Sigmoid colon (tissue), 4 donors: ENCODE results near the gene LILRA6.
"Not testable (repeated sequence)": the region's sequence is repeated elsewhere in the genome, so short reads cannot be mapped to it uniquely, and the experiment has no call there.

Experiments
- EP300 ChIP-seq, 4 donors: sonication (generic); formaldehyde crosslinking; IDR thresholded peaks; one replicate each; pipeline ENCODE4 v1.6.1; 2017; ENCODE audit warnings: antibody characterized with exemption in 4 of 4
- POLR2AphosphoS5 ChIP-seq, 4 donors: sonication (generic); formaldehyde crosslinking; IDR thresholded peaks; one replicate each; pipeline ENCODE4 v1.6.1; 2017; ENCODE audit warnings: antibody characterized with exemption in 4 of 4
- TF ChIP-seq, protein P1 (sequence below), 4 experiments: fragments of 450-650 bp in 3 of 4; fragments of 200-600 bp in 1 of 4; IDR thresholded peaks; one replicate each; pipeline ENCODE4 v1.5.1; 2016 to 2019; ENCODE audit warnings: antibody characterized with exemption in 4 of 4, mild to moderate bottlenecking in 3 of 4, moderate library complexity in 2 of 4

DNA sequence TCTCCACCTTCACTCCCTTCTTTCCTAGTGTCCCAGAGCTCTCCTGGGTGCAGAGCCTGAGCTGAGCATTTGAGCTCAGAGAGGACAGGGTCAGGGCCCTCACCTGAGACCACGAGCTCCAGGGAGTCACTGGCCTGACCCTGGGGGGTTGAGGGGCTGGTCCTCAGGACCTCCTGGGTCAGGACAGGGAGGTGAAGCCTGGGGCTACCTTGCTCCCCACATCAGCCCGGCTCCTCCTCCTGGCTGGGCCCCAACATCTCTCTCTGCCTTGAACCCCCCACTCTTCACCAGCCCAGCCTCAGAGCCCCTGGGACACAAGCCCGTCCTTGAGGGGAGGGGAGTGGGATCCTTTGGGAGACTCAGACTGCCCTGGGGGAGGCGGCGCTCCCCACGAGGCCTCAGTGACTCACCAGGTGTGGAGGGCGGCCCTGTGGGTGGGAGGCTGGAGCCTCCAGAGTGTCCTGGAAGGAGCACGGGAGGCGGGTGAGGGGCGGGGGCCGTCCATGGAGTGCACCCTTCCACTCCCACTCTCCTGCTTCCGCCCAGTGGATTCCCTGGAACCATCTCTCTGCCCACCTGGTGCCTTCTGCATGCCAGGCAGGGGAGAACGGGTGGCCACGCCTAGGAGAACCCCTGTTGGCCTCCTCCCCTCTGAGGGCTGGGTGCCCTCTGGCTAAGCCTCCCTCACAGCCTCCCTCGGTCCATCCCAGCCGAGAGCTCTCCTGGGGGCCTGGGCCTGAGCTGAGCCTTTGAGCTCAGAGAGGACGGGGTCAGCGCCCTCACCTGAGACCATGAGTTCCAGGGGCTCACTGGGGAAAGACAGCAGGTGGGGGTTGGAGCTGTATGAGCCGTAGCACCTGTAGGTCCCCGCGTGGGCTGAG is 2.9 kb downstream of the LILRA6 start:
- TF ChIP-seq, protein P1, sequence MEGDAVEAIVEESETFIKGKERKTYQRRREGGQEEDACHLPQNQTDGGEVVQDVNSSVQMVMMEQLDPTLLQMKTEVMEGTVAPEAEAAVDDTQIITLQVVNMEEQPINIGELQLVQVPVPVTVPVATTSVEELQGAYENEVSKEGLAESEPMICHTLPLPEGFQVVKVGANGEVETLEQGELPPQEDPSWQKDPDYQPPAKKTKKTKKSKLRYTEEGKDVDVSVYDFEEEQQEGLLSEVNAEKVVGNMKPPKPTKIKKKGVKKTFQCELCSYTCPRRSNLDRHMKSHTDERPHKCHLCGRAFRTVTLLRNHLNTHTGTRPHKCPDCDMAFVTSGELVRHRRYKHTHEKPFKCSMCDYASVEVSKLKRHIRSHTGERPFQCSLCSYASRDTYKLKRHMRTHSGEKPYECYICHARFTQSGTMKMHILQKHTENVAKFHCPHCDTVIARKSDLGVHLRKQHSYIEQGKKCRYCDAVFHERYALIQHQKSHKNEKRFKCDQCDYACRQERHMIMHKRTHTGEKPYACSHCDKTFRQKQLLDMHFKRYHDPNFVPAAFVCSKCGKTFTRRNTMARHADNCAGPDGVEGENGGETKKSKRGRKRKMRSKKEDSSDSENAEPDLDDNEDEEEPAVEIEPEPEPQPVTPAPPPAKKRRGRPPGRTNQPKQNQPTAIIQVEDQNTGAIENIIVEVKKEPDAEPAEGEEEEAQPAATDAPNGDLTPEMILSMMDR (IDR thresholded peaks at IDR 0.05): not testable (repeated sequence)
- not testable (repeated sequence) for TF ChIP-seq EP300, POLR2AphosphoS5 (IDR thresholded peaks at IDR 0.05)
